GM18867 (cell line): ENCODE results near the gene MEGF6.

Experiments used
- ATAC-seq: cut with Tn5 transposase; IDR thresholded peaks from one replicate; pipeline ENCODE4 v1.9.1; 2021; ENCODE audit warnings: mild to moderate bottlenecking, moderate library complexity; ENCODE audit not compliant: unreplicated experiment

MEGF6 gene

GRCh38 chr1:3527774-3528173 is 83.5 kb downstream of the MEGF6 start:
- ATAC-seq: no peak

GRCh38 chr1:3525551-3526482 is 85.5 kb downstream of the MEGF6 start:
- ATAC-seq: no peak

GRCh38 chr1:3524556-3525203 is 86.6 kb downstream of the MEGF6 start:
- no peak for ATAC-seq

GRCh38 chr1:3523980-3524379 is 87.3 kb downstream of the MEGF6 start:
- no peak for ATAC-seq

GRCh38 chr1:3522564-3523265 is 88.6 kb downstream of the MEGF6 start:
- no peak for ATAC-seq

GRCh38 chr1:3522112-3522511 is 89.2 kb downstream of the MEGF6 start:
- ATAC-seq: no peak

GRCh38 chr1:3521426-3521825 is 89.9 kb downstream of the MEGF6 start:
- ATAC-seq: no peak

GRCh38 chr1:3520419-3521378 is 90.6 kb downstream of the MEGF6 start:
- ATAC-seq: no peak

GRCh38 chr1:3519301-3519885 is 91.9 kb downstream of the MEGF6 start:
- ATAC-seq: no peak

- ATAC-seq: no peak
These were observed 92.6 kb downstream of the MEGF6 start for GRCh38 chr1:3518756-3519155.

- ATAC-seq: no peak
These were observed 93.1 kb downstream of the MEGF6 start for GRCh38 chr1:3518256-3518655.

- no peak for ATAC-seq
These were observed 94.2 kb downstream of the MEGF6 start for GRCh38 chr1:3516911-3517675.

- no peak for ATAC-seq
These were observed 94.8 kb downstream of the MEGF6 start for GRCh38 chr1:3516481-3516869.

GRCh38 chr1:3515774-3516480 is 95.4 kb downstream of the MEGF6 start:
- no peak for ATAC-seq

- no peak for ATAC-seq
These were observed 96.0 kb downstream of the MEGF6 start for GRCh38 chr1:3515272-3515671.

GRCh38 chr1:3514404-3514803 is 96.9 kb downstream of the MEGF6 start:
- ATAC-seq: no peak

GRCh38 chr1:3511856-3512255 is 99.5 kb downstream of the MEGF6 start:
- no peak for ATAC-seq

GRCh38 chr1:3511306-3511705 is 100.0 kb downstream of the MEGF6 start:
- no peak for ATAC-seq

- no peak for ATAC-seq
These were observed 100.4 kb downstream of the MEGF6 start for GRCh38 chr1:3510956-3511250.
